Fibroblast of lung (primary cell): ENCODE results near the gene CELSR2. TPM values are rescaled to one million over a fixed set of nuclear protein-coding genes. Genes with fewer than 3 reads are reported as not detected.

Source experiments
- DNase-seq, 2 donors: peaks; one replicate each; pipeline versions ENCODE4 v3.0.0 to v3.0.0-alpha.2; 2010; ENCODE audit warnings: low read depth in 2 of 2
- H2AFZ ChIP-seq: 2 replicates; pipeline ENCODE4 v1.5.1; 2012; ENCODE audit warnings: low read length, control low read depth, inconsistent platforms
- H3K27ac ChIP-seq: 2 replicates; pipeline ENCODE4 v1.5.1; 2011; ENCODE audit warnings: low read length, control low read depth; ENCODE audit not compliant: insufficient read depth
- H3K27me3 ChIP-seq: 2 replicates; pipeline ENCODE4 v1.5.1; 2011; ENCODE audit warnings: mild to moderate bottlenecking, low read length; ENCODE audit not compliant: control insufficient read depth, insufficient read depth
- H3K36me3 ChIP-seq: 2 replicates; pipeline ENCODE4 v1.5.1; 2011; ENCODE audit warnings: low read length; ENCODE audit not compliant: control insufficient read depth, insufficient read depth
- H3K4me1 ChIP-seq: 2 replicates; pipeline ENCODE4 v1.5.1; 2011; ENCODE audit warnings: low read length; ENCODE audit not compliant: control insufficient read depth, insufficient read depth; ENCODE audit errors: extremely low read depth
- H3K4me2 ChIP-seq: 2 replicates; pipeline ENCODE4 v1.5.1; 2011; ENCODE audit warnings: low read length, control low read depth; ENCODE audit not compliant: insufficient read depth; ENCODE audit errors: extremely low read depth
- H3K4me3 ChIP-seq, 4 experiments: fragments of 200-600 bp in 1 of 4; sonication (generic) in 1 of 4; replicated peaks in 1 of 4; 2 replicates each; pipeline ENCODE4 v1.5.1; 2011 to 2016; ENCODE audit warnings: low read length in 4 of 4, low read depth in 3 of 4, mild to moderate bottlenecking in 3 of 4, control low read depth in 2 of 4, inconsistent platforms in 1 of 4, mixed read lengths in 1 of 4; ENCODE audit not compliant: insufficient read depth in 1 of 4; ENCODE audit errors: control extremely low read depth in 1 of 4
- H3K79me2 ChIP-seq: 2 replicates; pipeline ENCODE4 v1.5.1; 2012; ENCODE audit warnings: mild to moderate bottlenecking, low read length, inconsistent platforms; ENCODE audit not compliant: control insufficient read depth, insufficient read depth
- H3K9ac ChIP-seq: 2 replicates; pipeline ENCODE4 v1.5.1; 2011; ENCODE audit warnings: mild to moderate bottlenecking, low read length, control low read depth; ENCODE audit not compliant: insufficient read depth
- H3K9me3 ChIP-seq: 2 replicates; pipeline ENCODE4 v1.5.1; 2012; ENCODE audit warnings: low read depth, low read length; ENCODE audit not compliant: control insufficient read depth, insufficient read depth
- H4K20me1 ChIP-seq: 2 replicates; pipeline ENCODE4 v1.5.1; 2011; ENCODE audit warnings: low read length; ENCODE audit not compliant: control insufficient read depth, insufficient read depth; ENCODE audit errors: extremely low read depth
- CTCF ChIP-seq, 2 donors: IDR thresholded peaks in 1 of 2; conservative IDR thresholded peaks in 1 of 2; 1 replicate in 1 of 2; 2 replicates in 1 of 2; pipeline ENCODE4 v1.5.1; 2011 to 2012; ENCODE audit warnings: low read length in 2 of 2, control low read depth in 1 of 2, inconsistent platforms in 1 of 2, low read depth in 1 of 2, mild to moderate bottlenecking in 1 of 2
- EZH2 ChIP-seq: IDR thresholded peaks from 2 replicates; pipeline ENCODE4 v1.5.1; 2012; ENCODE audit warnings: low read length, control low read depth, mild to moderate bottlenecking; ENCODE audit errors: missing control alignments
- polyA plus RNA-seq, 2 donors: library from polyadenylated mRNA; depleted of rRNA in 1 of 2; stranded (reverse) in 1 of 2; unstranded in 1 of 2; fragments of >200 nt; gene quantifications; 2 replicates each; pipeline ENCODE4 v1.2.1, GENCODE V29; 2011 to 2012; ENCODE audit warnings: missing spikeins in 1 of 2
- total RNA-seq: library from RNA; depleted of rRNA; stranded (reverse); fragments of >200 nt; gene quantifications from 2 replicates; pipeline ENCODE4 v1.2.1, GENCODE V29; 2014

Gene CELSR2
- total and polyA plus RNA-seq, 2 donors (not counting 1 experiment from before 2014, with no cell fraction given) = 0.67 to 3.5 TPM

- peaks cover under 1% of the 10 kb centered on the region for H4K20me1 ChIP-seq
- no peaks in the 10 kb centered on the region for H3K36me3 ChIP-seq
- no peaks in the 10 kb centered on the region for H3K4me1 ChIP-seq
- DNase-seq = no peak
- H2AFZ ChIP-seq = no peak overlapping the region
- H3K27ac ChIP-seq = no peak overlapping the region
- H3K9me3 ChIP-seq = no peaks in the 10 kb centered on the region
- no peaks in the 10 kb centered on the region for H3K27me3 ChIP-seq
- TF ChIP-seq EZH2 (no peak), CTCF (conservative IDR thresholded peaks at IDR 0.05 in 1 of 2, IDR thresholded peaks at IDR 0.05 in 1 of 2; ENCODE audit: low read depth in 1 of 2, low read length in 2 of 2) (no peak)
- H3K4me2 ChIP-seq = no peak overlapping the region
- H3K79me2 ChIP-seq = peaks cover 12% of the 10 kb centered on the region
- no peak overlapping the region for H3K4me3 ChIP-seq
- H3K9ac ChIP-seq = no peak overlapping the region
These were observed 39.3 kb upstream of the CELSR2 start for GRCh38 chr1:109210058-109210457.

- no peaks in the 10 kb centered on the region for H3K4me1 ChIP-seq
- H2AFZ ChIP-seq = peak overlapping the region; percentile 7
- DNase-seq = no peak
- no peaks in the 10 kb centered on the region for H3K36me3 ChIP-seq
- no peak overlapping the region for H3K27ac ChIP-seq
- no peak overlapping the region for H3K4me2 ChIP-seq
- no peak overlapping the region for H3K9ac ChIP-seq
- H3K4me3 ChIP-seq = peak overlapping the region in 3 of 4 experiments; percentile 40 to 91 (median 87)
- no peak for TF ChIP-seq CTCF (conservative IDR thresholded peaks at IDR 0.05 in 1 of 2, IDR thresholded peaks at IDR 0.05 in 1 of 2; ENCODE audit: low read depth in 1 of 2, low read length in 2 of 2)
- no peak for TF ChIP-seq EZH2
- H3K79me2 ChIP-seq = peaks cover 42% of the 10 kb centered on the region
- peaks cover 4% of the 10 kb centered on the region for H4K20me1 ChIP-seq
- no peaks in the 10 kb centered on the region for H3K27me3 ChIP-seq
- H3K9me3 ChIP-seq = no peaks in the 10 kb centered on the region
These were observed 36.0 kb upstream of the CELSR2 start for GRCh38 chr1:109213345-109213823.

- Histone ChIP-seq H3K9ac (peak within 1 kb of the TSS; percentile 81), H2AFZ (peak within 1 kb of the TSS; percentile 49), H3K4me3 (peak within 1 kb of the TSS; percentile 80 to 91 (median 88)), H3K27me3 (no peaks in the 10 kb centered on the region), H3K27ac (peak within 1 kb of the TSS; percentile 96), H3K79me2 (peaks cover 46% of the 10 kb centered on the region), H3K4me1 (no peaks in the 10 kb centered on the region), H3K9me3 (no peaks in the 10 kb centered on the region), H4K20me1 (peaks cover 4% of the 10 kb centered on the region), H3K4me2 (peak within 1 kb of the TSS; percentile 92), H3K36me3 (no peaks in the 10 kb centered on the region)
- peak; percentile 80 to 82 for DNase-seq
- TF ChIP-seq CTCF (conservative IDR thresholded peaks at IDR 0.05 in 1 of 2, IDR thresholded peaks at IDR 0.05 in 1 of 2; ENCODE audit: low read depth in 1 of 2, low read length in 2 of 2) (no peak), EZH2 (no peak)
These were observed 35.3 kb upstream of the CELSR2 start, which contains the start of gene SARS1 for GRCh38 chr1:109213824-109214693. Gene SARS1 (plus strand): TSS chr1:109213918. CDS start chr1:109213993, 75 bp downstream.
